GM12878 (cell line): ENCODE results near the gene SPTBN1. TPM values are rescaled to one million over a fixed set of nuclear protein-coding genes. Genes with fewer than 3 reads are reported as not detected.
A peak's percentile ranks its signal among the peaks of the same experiment; 100 is the strongest.

Experiments used
- ATAC-seq: fragments of 200-7000 bp; cut with Tn5 transposase; 3 replicates; pipeline ENCODE4 v1.9.1; 2020; ENCODE audit warnings: mild to moderate bottlenecking, moderate library complexity
- BruUV-seq: library from RNA; stranded (reverse); fragments of 400-500 nt; replicated peaks from 2 replicates; lab custom pipeline; 2021; lab: Mats Ljungman, UMichigan
- CTCF ChIA-PET: fragments of 300-600 bp; sonication (Branson Sonifier 250); formaldehyde crosslinking; extraction: SDS; loops from one replicate; lab custom pipeline; 2021; ENCODE audit warnings: inconsistent platforms; lab: Yijun Ruan, JAX
- POLR2A ChIA-PET: fragments of 350-600 bp; formaldehyde crosslinking; extraction: SDS; loops from one replicate; lab custom pipeline; 2021; ENCODE audit warnings: inconsistent platforms; lab: Charles Lee
- RAD21 ChIA-PET: fragments of 300-600 bp; sonication (Branson Sonifier 250); formaldehyde crosslinking; loops from one replicate; lab custom pipeline; 2023; ENCODE audit warnings: antibody characterized with exemption; ENCODE audit not compliant: unreplicated experiment; lab: Charles Lee
- SMC1A ChIA-PET: fragments of 300-600 bp; sonication (Branson Sonifier 250); formaldehyde crosslinking; loops from one replicate; lab custom pipeline; 2023; ENCODE audit not compliant: unreplicated experiment, uncharacterized antibody; lab: Charles Lee
- DNase-seq: peaks from one replicate; pipeline ENCODE4 v3.0.0-alpha.2; 2011; ENCODE audit warnings: low read depth, low spot score
- FAIRE-seq: peaks from 3 replicates; lab custom pipeline; 2011; peaks lifted over from hg19 to GRCh38; lab: Jason Lieb, UNC
- H2AFZ ChIP-seq: 2 replicates; pipeline ENCODE4 v1.6.0; 2011; ENCODE audit warnings: low read depth, low read length, control low read depth; ENCODE audit not compliant: control insufficient read depth
- H3K27ac ChIP-seq: 2 replicates; pipeline ENCODE4 v1.5.1; 2011; ENCODE audit warnings: control low read depth; ENCODE audit not compliant: control insufficient read depth, insufficient read depth
- H3K27me3 ChIP-seq, 2 experiments: replicated peaks in 1 of 2; 2 replicates each; pipeline versions ENCODE4 v1.6.0 to v1.6.1; 2011; ENCODE audit warnings: low read length in 1 of 2; ENCODE audit not compliant: control insufficient read depth in 2 of 2, insufficient read depth in 2 of 2
- H3K36me3 ChIP-seq, 2 experiments: 2 replicates each; pipeline ENCODE4 v1.5.1; 2011; ENCODE audit warnings: low read length in 1 of 2; ENCODE audit not compliant: control insufficient read depth in 2 of 2, insufficient read depth in 2 of 2
- H3K4me1 ChIP-seq: 2 replicates; pipeline ENCODE4 v1.6.1; 2011; ENCODE audit warnings: mild to moderate bottlenecking, low read length, moderate library complexity, mixed read lengths; ENCODE audit not compliant: control insufficient read depth, insufficient read depth
- H3K4me2 ChIP-seq: 2 replicates; pipeline ENCODE4 v1.6.0; 2011; ENCODE audit warnings: control low read depth; ENCODE audit not compliant: control insufficient read depth, insufficient read depth
- H3K4me3 ChIP-seq: fragments of 200-600 bp; sonication (generic); 2 replicates; pipeline ENCODE4 v1.5.1; 2016
- H3K79me2 ChIP-seq: 2 replicates; pipeline ENCODE4 v1.6.0; 2011; ENCODE audit warnings: low read length; ENCODE audit not compliant: control insufficient read depth, insufficient read depth
- H3K9ac ChIP-seq: 2 replicates; pipeline ENCODE4 v1.8.0; 2011; ENCODE audit warnings: low read length, control low read depth, mixed read lengths; ENCODE audit not compliant: control insufficient read depth, insufficient read depth
- H3K9me3 ChIP-seq: replicated peaks from 3 replicates; pipeline ENCODE4 v1.5.1; 2011; ENCODE audit warnings: mild to moderate bottlenecking, low read length; ENCODE audit not compliant: control insufficient read depth, insufficient read depth
- H4K20me1 ChIP-seq: 2 replicates; pipeline ENCODE4 v1.6.0; 2011; ENCODE audit not compliant: control insufficient read depth, insufficient read depth
- BCL3 ChIP-seq: IDR thresholded peaks from 2 replicates; pipeline ENCODE4 v1.6.1; 2011; ENCODE audit warnings: borderline replicate concordance, low read depth, mild to moderate bottlenecking, moderate library complexity, low read length; ENCODE audit not compliant: insufficient read depth, poor library complexity, severe bottlenecking
- E2F4 ChIP-seq: IDR thresholded peaks from 2 replicates; pipeline ENCODE4 v1.6.1; 2012; ENCODE audit warnings: low read depth, low read length, improper control_type of control experiment
- EED ChIP-seq: sonication (generic); IDR thresholded peaks from 2 replicates; pipeline ENCODE4 v1.6.1; 2016; ENCODE audit warnings: antibody characterized with exemption, low read depth
- MYC ChIP-seq: IDR thresholded peaks from 2 replicates; pipeline ENCODE4 v1.6.1; 2011; ENCODE audit warnings: mild to moderate bottlenecking, low read length, moderate library complexity, inconsistent platforms; ENCODE audit not compliant: insufficient read depth, insufficient replicate concordance, insufficient read length, severe bottlenecking
- NR2F1 ChIP-seq: fragments of 450-650 bp; conservative IDR thresholded peaks from 2 replicates; pipeline ENCODE4 v1.6.1; 2017; ENCODE audit warnings: mild to moderate bottlenecking
- SMC3 ChIP-seq: IDR thresholded peaks from 2 replicates; pipeline ENCODE4 v1.6.1; 2011; ENCODE audit warnings: low read length, improper control_type of control experiment, borderline replicate concordance
- STAT1 ChIP-seq: fragments of 450-650 bp; conservative IDR thresholded peaks from 2 replicates; pipeline ENCODE4 v1.6.1; 2014; ENCODE audit warnings: antibody characterized with exemption, mild to moderate bottlenecking
- whole genome bisulfite sequencing: methylation state at CpG from one replicate; pipeline ENCODE4 v1.1.6; 2016; ENCODE audit warnings: low lambda C conversion rate; ENCODE audit not compliant: insufficient replicate concordance, insufficient coverage; ENCODE audit errors: missing lambda C conversion rate; 5-methylcytosine and 5-hydroxymethylcytosine counted together
- in situ Hi-C: fragments of 300-500 bp; cut with MboI; formaldehyde crosslinking; loops from 9 replicates; pipeline ENCODE4 v1.14.3; 2018; ENCODE audit warnings: mixed read lengths
- intact Hi-C: fragments of 100-400 bp; cut with micrococcal nuclease; formaldehyde crosslinking; loops from one replicate; pipeline ENCODE4 v1.14.2; 2022; ENCODE audit not compliant: unreplicated experiment
- polyA plus RNA-seq, 11 experiments: library from polyadenylated mRNA; depleted of rRNA in 4 of 11; unstranded in 6 of 11; stranded (reverse) in 5 of 11; fragments of >200 nt; fragmentation: Nextera tagmentation in 4 of 11; fragmentation: Illumina TruSeq in 1 of 11; extraction: Ambion mirVana in 4 of 11; extraction: Trizol in 1 of 11; gene quantifications; 1 replicate in 1 of 11; 2 replicates in 10 of 11; pipeline versions ENCODE4 v1.2.1 to v1.2.3, GENCODE V29; 2011 to 2016; ENCODE audit warnings: inconsistent platforms in 2 of 11, missing spikeins in 2 of 11, low read depth in 1 of 11
- total RNA-seq, 4 experiments: library from RNA; depleted of rRNA in 3 of 4; stranded (reverse); fragments of >200 nt in 3 of 4; fragmentation: Illumina TruSeq in 1 of 4; extraction: Trizol in 1 of 4; gene quantifications; 2 replicates each; pipeline versions ENCODE4 v1.2.1 to v1.2.3, GENCODE V29; 2013 to 2021

Gene SPTBN1
- total and polyA plus RNA-seq, 10 of the 15 experiments (the other 5 are each of a cell fraction or from before 2014, with no cell fraction given) = 20.6 to 154 (median 76.7) TPM

- intact Hi-C loops = no loop called here
- Histone ChIP-seq H3K27ac (peak overlapping the region; percentile 27; the same call in 1 of the 2 replicates), H3K27me3 (no peaks in the 10 kb centered on the region), H4K20me1 (no peaks in the 10 kb centered on the region), H2AFZ (no peak overlapping the region), H3K9me3 (no peaks in the 10 kb centered on the region), H3K9ac (no peak overlapping the region), H3K4me2 (no peak overlapping the region), H3K4me1 (peaks cover 26% of the 10 kb centered on the region), H3K36me3 (peaks cover 7 to 14% of the 10 kb centered on the region in 2 experiments; a peak in 3 of 4 replicates), H3K79me2 (peaks cover 96% of the 10 kb centered on the region), H3K4me3 (no peak overlapping the region)
- CTCF ChIA-PET = interaction anchor here (0.6 to 2.3 kb wide), 5 partner anchors 27 to 103 kb away, joined by 3 to 5 read pairs (median 3); no protein-coding TSS in a partner anchor
- POLR2A ChIA-PET = interaction anchor here (0.6 kb wide), 1 partner anchor 40 kb away, joined by 4 read pairs; no protein-coding TSS in a partner anchor
- FAIRE-seq = no peak
- no TSS peak for BruUV-seq
- WGBS = 96% methylated on average over 3 of the region's 3 CpGs
- in situ Hi-C loops = no loop called here
- TF ChIP-seq STAT1 (no peak), BCL3 (no peak), MYC (no peak), EED (no peak), NR2F1 (no peak), E2F4 (no peak), SMC3 (no peak)
- SMC1A ChIA-PET = interaction anchor here (1.0 to 4.6 kb wide), 12 partner anchors 9 to 98 kb away, joined by 3 to 26 read pairs (median 6); no protein-coding TSS in a partner anchor
- no peak for DNase-seq
- RAD21 ChIA-PET = interaction anchor here (1.8 to 2.5 kb wide), 3 partner anchors 25 to 82 kb away, joined by 4 to 15 read pairs (median 8); no protein-coding TSS in a partner anchor
- ATAC-seq = no peak
Observed at GRCh38 chr2:54605836-54606235, 149.7 kb downstream of the SPTBN1 start.
